Gastrocnemius medialis (tissue), 4 donors: ENCODE measurements around the gene GLYR1. TPM values are rescaled to one million over a fixed set of nuclear protein-coding genes. Genes with fewer than 3 reads are reported as not detected.
A peak's percentile ranks its signal among the peaks of the same experiment; 100 is the strongest.
"Not testable (repeated sequence)": the region's sequence is repeated elsewhere in the genome, so short reads cannot be mapped to it uniquely, and the experiment has no call there.

Experiments used
- ATAC-seq, 2 donors: fragments of 150-250 bp; one replicate each; pipeline ENCODE4 v1.9.1; 2016
- DNase-seq, 2 donors: peaks; one replicate each; pipeline ENCODE4 v3.0.0-alpha.2; 2019
- H3K27ac ChIP-seq, 4 donors: fragments of 200-600 bp; sonication (generic); 1 replicate in 1 of 4; 2 replicates in 3 of 4; pipeline ENCODE4 v1.5.1; 2016 to 2018; ENCODE audit warnings: mild to moderate bottlenecking in 2 of 4, moderate library complexity in 1 of 4
- H3K27me3 ChIP-seq, 3 donors: fragments of 200-600 bp; sonication (generic) in 2 of 3; 1 replicate in 1 of 3; 2 replicates in 2 of 3; pipeline versions ENCODE4 v1.5.1 to v1.6.0; 2016 to 2019; ENCODE audit warnings: mild to moderate bottlenecking in 1 of 3, moderate library complexity in 1 of 3
- H3K36me3 ChIP-seq, 2 donors: fragments of 200-600 bp; sonication (generic) in 1 of 2; one replicate each; pipeline ENCODE4 v1.5.1; 2017 to 2018
- H3K4me1 ChIP-seq, 2 donors: fragments of 200-600 bp; sonication (generic) in 1 of 2; one replicate each; pipeline ENCODE4 v1.5.1; 2016 to 2017; ENCODE audit warnings: mild to moderate bottlenecking in 2 of 2
- H3K4me3 ChIP-seq, 4 donors: fragments of 200-600 bp; sonication (generic) in 3 of 4; 1 replicate in 1 of 4; 2 replicates in 3 of 4; pipeline ENCODE4 v1.5.1; 2016 to 2019; ENCODE audit warnings: mild to moderate bottlenecking in 2 of 4
- H3K9me3 ChIP-seq, 3 donors: fragments of 200-600 bp; sonication (generic) in 2 of 3; 1 replicate in 1 of 3; 2 replicates in 2 of 3; pipeline ENCODE4 v1.5.1; 2016 to 2019
- POLR2A ChIP-seq, 2 donors: fragments of 450-650 bp; IDR thresholded peaks; one replicate each; pipeline ENCODE4 v1.6.1; 2017; ENCODE audit warnings: antibody characterized with exemption in 2 of 2, mild to moderate bottlenecking in 2 of 2, moderate library complexity in 2 of 2
- in situ Hi-C, 4 donors: fragments of 200-750 bp; cut with MboI; loops; one replicate each; pipeline versions ENCODE4 v1.15.0 to v1.8.0; 2017; ENCODE audit warnings: low sequenced_read_pairs in 4 of 4
- intact Hi-C: fragments of 100-400 bp; cut with DNase I; formaldehyde crosslinking; loops from one replicate; pipeline ENCODE4 v1.15.1; 2023; ENCODE audit warnings: low total_unique reads
- total RNA-seq, 4 donors: library from RNA; depleted of rRNA; stranded (reverse); fragments of >200 nt; gene quantifications; one replicate each; pipeline versions ENCODE4 v1.1.0 to v1.2.3, GENCODE V29; 2016
- TF ChIP-seq, protein P1 (sequence below), 5 experiments: fragments of 450-650 bp in 3 of 5; fragments of 200-600 bp in 2 of 5; sonication (generic) in 2 of 5; IDR thresholded peaks in 4 of 5; conservative IDR thresholded peaks in 1 of 5; 1 replicate in 4 of 5; 2 replicates in 1 of 5; pipeline ENCODE4 v1.5.1; 2016 to 2019; ENCODE audit warnings: antibody characterized with exemption in 5 of 5, mild to moderate bottlenecking in 3 of 5, moderate library complexity in 3 of 5

GLYR1 gene
- 10 to 100 TPM; 39.4 to 56.7 (median 53.0) TPM for total RNA-seq

DNA sequence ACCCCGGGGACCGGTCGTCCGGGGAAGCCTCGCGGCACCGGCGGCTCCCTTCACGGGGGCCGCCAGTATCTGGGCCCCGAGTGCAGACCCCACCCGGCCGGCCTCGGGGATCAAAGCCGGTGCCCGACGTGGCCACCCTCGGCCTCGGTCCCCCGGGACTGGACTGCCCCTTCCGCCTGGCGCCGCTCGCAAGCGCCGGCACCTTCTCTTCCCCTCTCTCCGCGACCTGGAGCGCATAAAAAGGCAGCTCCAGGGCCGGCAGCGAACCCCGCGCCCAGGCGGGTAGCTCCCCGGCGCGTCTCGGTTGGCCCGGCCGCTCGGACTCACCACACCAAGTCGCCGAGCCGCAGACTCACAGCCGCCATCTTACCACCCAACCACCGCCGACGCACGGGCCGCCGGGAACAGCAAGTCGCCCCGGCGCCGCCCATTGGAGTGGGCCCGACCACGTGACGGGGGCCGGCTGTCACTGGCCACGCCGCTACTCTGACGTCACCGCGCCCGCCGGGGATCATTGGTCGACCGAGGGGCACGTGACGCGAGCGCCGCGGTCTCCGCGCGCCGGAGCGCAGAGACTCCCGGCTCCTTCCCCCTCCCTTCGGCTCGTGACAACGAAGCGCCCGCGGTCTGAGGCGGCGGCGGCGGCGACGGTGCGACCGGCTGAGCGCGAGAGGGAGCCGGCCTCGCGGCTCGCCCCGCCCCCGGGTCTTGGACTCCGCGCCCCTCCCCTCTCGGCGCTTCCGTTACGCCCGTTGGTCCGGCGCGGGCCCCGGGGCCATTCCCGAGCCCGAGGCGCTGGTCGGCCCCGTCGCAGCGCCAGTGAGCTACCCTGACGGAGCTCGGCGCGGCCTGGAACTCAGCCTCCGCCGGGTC is at the start of gene GLYR1, which contains the start of gene UBN1:
TSS of gene GLYR1 (minus strand) at position 388 of the 873 bp plus-strand sequence. CDS start at position 365, 23 bp downstream.
TSS of gene UBN1 (plus strand) at position 581 of the 873 bp plus-strand sequence. CDS start 5,437 bp downstream, outside the sequence.
- intact Hi-C loops (loop anchor here (2.0 to 10.0 kb wide), 5 partner anchors 45 to 248 kb away; partner anchors contain the start of genes EEF2KMT, PPL and ROGDI), in situ Hi-C loops (loop anchor here in 1 of 4 donors (10.0 kb wide), 1 partner anchor 108 kb away; the partner anchor contains the start of gene SEC14L5)
- H3K27me3 ChIP-seq = no peaks in the 10 kb centered on the region
- H3K9me3 ChIP-seq = no peaks in the 10 kb centered on the region
- peaks cover 50 to 54% of the 10 kb centered on the region in 2 donors for H3K4me1 ChIP-seq
- TF ChIP-seq, protein P1, sequence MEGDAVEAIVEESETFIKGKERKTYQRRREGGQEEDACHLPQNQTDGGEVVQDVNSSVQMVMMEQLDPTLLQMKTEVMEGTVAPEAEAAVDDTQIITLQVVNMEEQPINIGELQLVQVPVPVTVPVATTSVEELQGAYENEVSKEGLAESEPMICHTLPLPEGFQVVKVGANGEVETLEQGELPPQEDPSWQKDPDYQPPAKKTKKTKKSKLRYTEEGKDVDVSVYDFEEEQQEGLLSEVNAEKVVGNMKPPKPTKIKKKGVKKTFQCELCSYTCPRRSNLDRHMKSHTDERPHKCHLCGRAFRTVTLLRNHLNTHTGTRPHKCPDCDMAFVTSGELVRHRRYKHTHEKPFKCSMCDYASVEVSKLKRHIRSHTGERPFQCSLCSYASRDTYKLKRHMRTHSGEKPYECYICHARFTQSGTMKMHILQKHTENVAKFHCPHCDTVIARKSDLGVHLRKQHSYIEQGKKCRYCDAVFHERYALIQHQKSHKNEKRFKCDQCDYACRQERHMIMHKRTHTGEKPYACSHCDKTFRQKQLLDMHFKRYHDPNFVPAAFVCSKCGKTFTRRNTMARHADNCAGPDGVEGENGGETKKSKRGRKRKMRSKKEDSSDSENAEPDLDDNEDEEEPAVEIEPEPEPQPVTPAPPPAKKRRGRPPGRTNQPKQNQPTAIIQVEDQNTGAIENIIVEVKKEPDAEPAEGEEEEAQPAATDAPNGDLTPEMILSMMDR (IDR thresholded peaks at IDR 0.05 in 4 of 5, conservative IDR thresholded peaks at IDR 0.05 in 1 of 5) = no peak
- TF ChIP-seq POLR2A (IDR thresholded peaks at IDR 0.05) = peak; percentile 95 to 96
- peak within 1 kb of the TSS; percentile 96 to 99 (median 99) for H3K27ac ChIP-seq
- ATAC-seq (peak; percentile 90 to 91), DNase-seq (peak; percentile 99)
- peak within 1 kb of the TSS; percentile 80 to 98 (median 94) for H3K4me3 ChIP-seq
- H3K36me3 ChIP-seq = peaks cover 0 to 33% of the 10 kb centered on the region in 2 donors

DNA sequence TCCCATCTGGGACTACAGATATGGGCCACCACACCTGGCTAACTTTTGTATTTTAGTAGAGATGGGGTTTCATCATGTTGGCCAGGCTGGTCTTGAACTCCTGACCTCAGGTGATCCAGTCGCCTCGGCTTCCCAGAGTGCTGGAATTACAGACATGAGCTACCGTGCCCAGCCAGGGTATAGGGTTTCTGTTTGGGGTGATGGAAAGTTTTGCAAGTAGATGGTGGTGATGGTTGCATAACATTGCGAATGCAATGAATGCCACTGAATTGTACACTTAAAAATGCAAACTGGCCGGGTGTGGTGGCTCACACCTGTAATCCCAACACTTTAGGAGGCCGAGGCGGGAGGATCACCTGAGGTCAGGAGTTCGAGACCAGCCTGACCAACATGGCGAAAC is 49.7 kb upstream of the GLYR1 start:
- H3K4me3 ChIP-seq, DNase-seq, H3K4me1 ChIP-seq, in situ Hi-C loops, intact Hi-C loops, H3K27me3 ChIP-seq, H3K27ac ChIP-seq, H3K36me3 ChIP-seq, H3K9me3 ChIP-seq: not testable (repeated sequence)
- peak in 1 of 2 donors; percentile 24 for ATAC-seq

DNA sequence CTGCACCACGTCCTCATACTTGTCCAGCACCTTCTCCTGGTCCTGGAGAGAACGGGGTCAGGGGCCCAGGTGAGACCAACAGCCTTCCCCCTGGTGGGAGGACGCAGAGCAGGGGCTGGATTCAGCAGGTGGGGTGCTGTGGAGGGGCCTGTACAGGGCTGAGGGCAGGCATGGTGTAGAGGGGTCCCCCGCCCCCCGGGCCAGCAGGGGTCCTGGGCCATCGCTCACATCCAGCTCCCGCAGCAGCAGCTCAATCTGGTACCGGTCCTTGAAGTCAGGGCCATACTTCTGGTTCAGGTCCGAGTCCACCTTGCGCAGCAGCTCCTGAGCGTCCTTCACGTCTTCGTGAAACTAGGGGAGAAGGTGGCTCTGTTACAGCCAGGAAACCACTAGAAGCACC is 48.3 kb upstream of the GLYR1 start:
- intact Hi-C loops = no loop called here
- H3K36me3 ChIP-seq = no peaks in the 10 kb centered on the region
- no peaks in the 10 kb centered on the region for H3K9me3 ChIP-seq
- TF ChIP-seq, protein P1 (IDR thresholded peaks at IDR 0.05 in 4 of 5, conservative IDR thresholded peaks at IDR 0.05 in 1 of 5) = no peak
- TF ChIP-seq POLR2A (IDR thresholded peaks at IDR 0.05) = no peak
- H3K4me1 ChIP-seq = no peaks in the 10 kb centered on the region
- H3K27ac ChIP-seq = no peak overlapping the region
- H3K27me3 ChIP-seq = no peaks in the 10 kb centered on the region
- in situ Hi-C loops = no loop called here
- DNase-seq = no peak
- no peak overlapping the region for H3K4me3 ChIP-seq
- ATAC-seq = no peak

DNA sequence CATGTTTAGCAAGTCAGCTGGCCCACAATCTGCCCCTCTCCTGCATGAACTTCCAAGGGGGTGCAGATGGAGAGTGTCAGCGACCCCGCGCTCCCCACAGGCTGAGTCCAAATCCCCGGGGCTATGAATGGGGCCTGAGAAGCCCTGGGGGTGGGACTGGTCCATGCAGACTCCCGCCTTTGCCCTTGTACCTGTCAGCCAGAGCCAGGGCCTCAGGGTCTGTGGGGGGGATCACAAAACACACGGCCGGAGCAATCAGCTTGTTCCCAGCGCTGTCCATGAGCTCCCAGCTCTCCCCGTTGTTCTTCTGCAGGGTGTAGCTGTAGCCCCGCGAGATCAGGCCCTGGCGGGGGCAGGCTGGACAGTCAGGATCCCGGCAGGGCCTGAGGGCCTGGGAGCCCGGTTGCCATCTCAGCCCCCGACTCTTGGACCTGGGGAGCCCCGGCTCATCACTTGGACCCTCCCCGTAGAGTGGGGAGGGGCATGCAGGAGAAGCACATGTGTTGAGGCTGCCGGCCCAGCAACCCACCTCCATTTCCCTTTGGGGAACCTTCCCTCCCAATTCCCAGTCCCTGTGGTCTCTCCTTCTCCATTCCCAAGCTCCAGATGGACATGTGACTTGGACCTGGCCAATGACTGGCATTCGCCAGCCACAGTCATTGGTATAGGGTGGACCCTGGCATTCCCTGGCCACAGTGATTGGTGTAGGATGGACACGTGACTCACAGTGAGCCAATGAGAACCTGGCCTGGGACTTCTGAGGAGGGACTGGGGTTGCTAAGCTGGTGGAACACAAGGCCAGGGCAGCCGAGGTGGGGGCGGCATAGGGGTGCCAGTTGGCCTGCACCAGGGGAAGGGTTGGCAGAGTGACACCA is 47.4 kb upstream of the GLYR1 start:
- TF ChIP-seq, protein P1 (IDR thresholded peaks at IDR 0.05 in 4 of 5, conservative IDR thresholded peaks at IDR 0.05 in 1 of 5) = no peak
- TF ChIP-seq POLR2A (IDR thresholded peaks at IDR 0.05) = no peak
- DNase-seq (no peak), ATAC-seq (no peak)
- in situ Hi-C loops = no loop called here
- Histone ChIP-seq H3K27me3 (no peaks in the 10 kb centered on the region), H3K27ac (no peak overlapping the region), H3K4me1 (no peaks in the 10 kb centered on the region), H3K9me3 (no peaks in the 10 kb centered on the region), H3K4me3 (no peak overlapping the region), H3K36me3 (no peaks in the 10 kb centered on the region)
- intact Hi-C loops = no loop called here
